Stimulated activated CD4-positive, alpha-beta T cell treated with anti-CD3 and anti-CD28 coated beads, Interleukin-12 subunit alpha, Interleukin-12 subunit beta, amount 100 ng/mL, for 4 hours (primary cell): ENCODE data around the gene TNIK.
"Not testable (repeated sequence)": the region's sequence is repeated elsewhere in the genome, so short reads cannot be mapped to it uniquely, and the experiment has no call there.

Source experiments
- DNase-seq: peaks from one replicate; pipeline ENCODE4 v3.0.0-alpha.2; 2020

TNIK gene

DNA sequence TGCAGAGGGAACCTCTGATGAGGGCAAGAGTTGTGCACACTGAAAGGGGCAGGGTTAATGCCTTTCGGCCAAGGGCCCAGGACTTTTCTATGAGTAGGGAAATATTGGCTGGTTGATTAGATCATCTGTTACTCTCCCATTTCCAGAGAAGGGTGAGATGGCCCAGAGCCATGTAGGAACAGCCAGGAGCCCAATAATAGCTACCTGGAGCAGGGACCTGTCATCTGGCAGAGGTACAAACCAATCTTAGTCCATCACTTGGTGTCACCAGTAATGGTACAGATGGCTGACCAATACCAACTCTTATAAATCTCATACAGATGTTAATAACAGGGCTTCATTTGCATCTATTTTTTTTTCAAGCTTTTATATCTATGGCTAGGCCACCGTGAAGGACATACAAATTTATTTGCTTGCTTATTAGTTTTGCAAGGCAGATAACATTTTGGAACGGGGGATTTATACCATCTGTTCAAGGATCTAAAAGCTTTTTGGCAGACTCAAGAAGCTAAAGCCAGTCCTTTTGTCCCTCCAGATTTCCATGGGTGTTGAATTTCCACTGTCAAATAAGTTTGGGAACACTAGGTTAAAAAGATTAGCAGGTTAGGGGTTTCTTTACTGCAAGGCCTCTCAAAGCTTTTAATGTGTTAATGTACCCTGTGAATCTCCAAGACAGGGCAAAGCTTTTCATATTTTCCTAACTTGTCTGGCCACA lies 79.3 kb downstream of the TNIK start:
- no peak for DNase-seq

DNA sequence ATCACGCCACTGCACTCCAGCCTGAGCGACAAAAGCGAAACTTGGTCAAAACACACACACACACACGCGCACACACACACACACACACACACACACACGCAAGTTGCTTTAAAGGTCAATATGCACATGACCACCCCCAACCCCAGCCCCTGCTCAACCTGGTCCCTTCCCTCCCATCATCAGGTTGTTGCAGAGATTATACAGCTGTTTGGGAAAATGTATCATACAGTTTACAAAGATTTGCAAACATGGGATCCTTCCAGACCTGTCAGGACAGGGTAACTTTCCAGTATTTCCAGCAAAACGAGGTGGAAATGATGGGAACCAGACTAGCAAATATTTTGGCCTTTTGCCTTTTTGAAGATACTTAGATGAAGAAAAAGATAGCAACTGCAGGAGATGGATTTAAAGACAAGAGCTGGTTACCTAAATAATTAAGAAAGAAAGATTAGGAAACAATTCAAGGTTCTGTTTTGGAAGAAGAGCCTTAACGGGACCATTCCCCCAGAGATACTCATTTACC lies 80.2 kb downstream of the TNIK start:
- no peak for DNase-seq

DNA sequence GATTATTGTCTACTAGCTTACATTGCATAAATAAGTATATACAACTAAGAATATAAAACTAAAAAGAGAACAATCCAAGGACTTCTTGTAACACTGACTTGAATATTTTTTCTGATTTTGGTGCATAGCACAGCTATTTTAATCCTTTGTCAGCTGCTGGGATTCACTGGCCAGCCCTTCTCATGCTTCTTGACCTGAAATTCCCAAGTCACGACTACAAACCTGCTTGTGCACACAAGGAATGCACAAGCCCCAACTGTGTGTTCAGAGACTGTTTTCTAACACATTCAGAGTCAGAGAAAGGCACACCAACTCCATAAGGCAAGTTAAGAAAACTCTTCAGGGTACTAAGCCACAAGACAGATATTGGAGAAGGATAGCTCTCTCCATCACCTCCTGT lies 80.9 kb downstream of the TNIK start:
- no peak for DNase-seq

DNA sequence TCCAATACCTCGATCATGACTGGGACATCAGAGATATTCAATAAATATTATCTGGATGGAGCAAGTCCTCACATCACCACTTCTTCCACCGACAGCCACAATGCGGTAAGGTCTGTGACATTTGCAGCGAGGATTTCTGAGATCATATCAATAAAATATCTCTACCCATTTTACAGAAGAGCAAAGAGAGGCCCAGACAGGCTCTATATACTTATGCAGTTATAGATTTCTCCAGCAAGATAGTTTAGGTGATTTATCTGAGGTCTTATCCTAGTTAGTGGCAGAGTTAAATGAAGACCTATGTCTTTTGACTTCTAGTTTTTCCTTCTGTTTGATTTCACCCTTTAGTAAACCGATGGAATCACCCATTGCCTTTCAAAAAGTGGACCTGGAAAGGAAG lies 81.6 kb downstream of the TNIK start:
- no peak for DNase-seq

DNA sequence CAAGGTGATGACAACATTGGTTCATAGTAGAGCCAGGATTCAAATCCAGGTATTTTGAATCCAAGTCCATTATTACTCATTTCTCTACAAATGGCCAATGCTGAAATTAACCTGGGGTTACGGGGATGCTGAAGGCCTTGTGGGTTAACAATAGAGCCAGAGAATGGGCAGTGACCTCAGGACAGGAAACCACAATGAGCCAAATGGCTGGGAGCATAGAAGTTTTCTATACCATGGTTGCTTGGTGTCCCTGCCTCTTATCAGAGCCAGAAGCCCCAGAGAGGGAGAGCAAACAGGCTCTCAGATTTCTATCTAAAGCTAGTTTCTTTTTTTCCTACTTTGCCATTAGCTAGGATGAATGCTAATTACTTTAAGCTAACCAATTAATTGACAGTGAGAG lies 82.3 kb downstream of the TNIK start:
- no peak for DNase-seq

DNA sequence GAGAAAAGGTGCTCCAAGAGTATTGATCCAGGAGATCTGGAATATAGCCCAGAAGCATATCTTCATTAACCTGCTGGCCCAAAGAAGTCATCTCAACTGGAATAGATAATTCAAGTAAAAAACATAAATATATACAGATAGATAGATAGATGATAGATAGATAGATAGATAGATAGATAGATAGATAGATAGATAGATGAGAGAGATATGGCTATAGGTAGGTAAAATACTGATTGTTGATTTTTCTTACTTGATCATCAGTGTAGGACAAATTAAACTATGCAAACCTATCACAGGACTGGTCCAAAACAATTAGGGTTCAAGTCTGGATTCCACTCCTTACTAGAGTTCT lies 83.6 kb downstream of the TNIK start:
- no peak for DNase-seq

DNA sequence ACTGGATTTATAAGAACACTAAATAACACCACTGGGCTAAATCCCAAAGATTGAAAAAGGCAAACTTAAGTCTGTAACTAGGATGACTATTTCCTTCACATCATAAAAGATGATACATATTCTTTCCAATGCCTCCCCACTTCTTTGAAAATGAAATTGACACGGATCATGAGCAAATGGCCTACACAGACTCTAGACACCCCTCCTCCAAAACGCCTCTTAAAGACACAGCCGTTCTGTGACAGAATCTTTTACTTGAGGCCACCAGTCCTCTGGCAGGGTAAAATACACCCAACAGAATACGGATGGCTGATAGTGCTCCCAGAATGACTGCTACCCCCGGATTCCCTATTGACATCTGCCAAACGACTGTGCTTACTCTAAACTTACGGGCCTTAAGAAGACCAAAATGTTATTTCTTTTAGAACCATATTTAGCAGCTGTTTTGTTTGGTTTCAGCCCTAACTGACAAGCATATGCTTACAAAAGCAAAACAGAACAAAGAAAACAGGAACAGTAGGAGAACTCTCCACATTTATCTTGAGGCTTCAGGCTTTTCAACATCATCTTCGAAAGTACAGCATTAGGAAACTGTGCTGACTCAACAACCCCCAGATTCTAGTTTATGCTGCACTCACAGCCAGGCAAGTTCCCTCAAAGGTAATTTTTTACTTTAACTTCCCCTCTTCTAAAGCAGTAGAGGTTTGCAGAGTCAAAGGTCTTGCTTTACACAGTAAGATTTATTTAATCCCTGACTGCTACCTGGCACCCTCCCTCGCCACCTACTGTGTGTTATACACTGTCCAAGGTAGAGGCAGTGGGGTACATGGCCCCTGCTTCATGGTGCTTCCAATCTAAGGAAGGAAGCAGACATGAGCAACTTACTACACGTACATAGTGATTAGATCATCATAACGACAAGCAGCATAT lies 84.3 kb downstream of the TNIK start:
- DNase-seq, result no peak

DNA sequence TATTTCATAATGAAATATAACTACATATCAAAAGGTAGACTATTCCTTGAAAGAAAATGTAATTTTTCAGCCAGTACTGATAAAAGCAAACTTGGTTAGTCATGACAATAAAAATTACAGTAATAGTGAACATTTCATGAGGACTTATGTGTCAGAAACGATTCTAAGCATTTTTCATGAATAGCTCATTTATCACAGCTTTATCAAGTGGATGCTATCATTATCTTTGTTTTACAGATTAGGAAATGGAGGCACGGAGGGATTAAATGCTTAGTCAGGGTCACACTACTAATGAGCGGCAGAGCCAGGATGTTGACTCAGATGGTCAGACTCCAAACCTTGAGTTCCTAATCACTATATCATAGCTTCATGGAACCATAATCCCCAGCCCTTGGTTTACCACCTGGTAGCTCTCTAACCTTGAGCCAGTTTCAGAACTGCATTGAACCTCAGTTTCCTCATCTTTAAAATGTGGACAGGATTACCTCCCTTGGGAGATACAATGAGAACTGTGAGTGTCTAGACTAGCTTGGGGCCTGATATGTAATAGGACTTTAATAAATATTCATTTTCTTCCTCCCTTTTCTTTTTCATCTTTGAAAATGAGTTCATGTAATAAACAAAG lies 85.4 kb downstream of the TNIK start:
- DNase-seq, result no peak

DNA sequence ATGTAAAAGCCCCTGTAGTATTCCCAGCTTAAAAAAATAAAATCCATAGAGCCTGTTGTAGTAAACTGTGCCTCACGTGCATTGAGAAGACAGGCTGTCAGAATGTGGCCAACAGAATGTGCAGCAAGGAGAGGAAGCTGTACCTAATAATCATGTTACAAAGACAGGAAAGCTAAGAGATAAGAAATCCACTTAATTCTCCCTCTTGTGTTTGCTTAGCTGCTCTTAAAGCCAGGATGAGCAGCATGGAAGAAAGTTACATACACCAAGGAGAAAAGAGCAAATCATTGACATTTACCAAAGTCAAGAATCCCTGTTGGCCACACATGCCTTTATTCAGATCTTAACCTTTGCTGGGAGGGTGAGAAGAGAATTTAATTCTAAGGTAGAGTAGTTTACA lies 85.9 kb downstream of the TNIK start:
- DNase-seq, result no peak

DNA sequence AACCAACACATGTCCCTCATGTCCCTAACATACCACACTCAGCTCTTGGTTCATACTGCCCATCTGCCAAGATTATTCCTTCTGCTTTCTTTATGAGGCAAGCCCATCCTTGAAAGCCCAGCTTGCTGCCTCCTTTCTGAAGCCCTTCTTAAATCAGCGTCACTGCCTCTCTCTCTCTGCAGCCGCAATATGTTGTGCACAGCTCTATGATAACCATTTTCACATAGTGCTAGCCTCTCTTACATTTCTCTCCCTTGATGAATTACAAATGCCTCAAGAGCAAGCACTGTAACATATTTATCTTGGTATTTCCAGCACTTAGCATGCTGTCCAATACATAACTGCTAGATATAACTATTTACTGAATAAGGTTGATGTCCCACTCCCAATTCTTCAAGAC lies 86.5 kb downstream of the TNIK start:
- no peak for DNase-seq

DNA sequence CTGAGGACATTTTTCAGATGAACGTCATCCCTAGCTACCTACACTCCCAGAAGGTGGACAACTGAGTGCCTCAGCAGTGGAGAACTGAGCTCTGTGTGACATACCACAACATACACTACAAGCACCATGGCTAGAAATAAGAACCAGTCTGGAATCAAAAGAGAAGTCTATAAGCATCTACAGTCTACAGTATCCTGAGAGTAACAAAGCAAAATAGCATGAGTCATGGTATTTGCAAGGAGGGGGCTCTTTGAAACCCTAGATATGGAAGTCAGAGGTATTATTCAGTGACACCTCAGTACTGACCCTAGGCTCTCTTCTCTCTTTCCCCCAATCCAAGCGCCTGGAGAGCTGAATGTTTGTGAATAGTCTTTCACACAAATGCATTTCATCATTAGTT lies 87.5 kb downstream of the TNIK start:
- DNase-seq, result no peak

DNA sequence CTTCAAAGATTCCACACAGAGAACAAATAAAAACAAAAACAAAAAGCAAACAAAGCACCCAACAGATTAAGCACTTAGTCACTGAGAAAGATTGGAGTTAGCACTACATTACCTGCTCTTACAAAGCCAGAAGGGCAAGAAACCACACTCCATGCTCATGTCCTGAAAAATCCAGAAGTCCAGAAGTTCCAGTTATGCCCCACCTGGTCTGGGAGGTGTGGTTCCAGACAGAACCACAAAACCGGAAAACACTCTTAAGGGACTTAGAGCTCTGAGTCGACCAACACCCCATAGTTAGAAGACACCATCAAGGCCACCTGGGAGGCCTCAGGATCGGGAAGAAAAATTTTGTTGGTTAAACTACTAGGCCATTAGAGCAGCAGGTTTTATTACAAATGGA lies 88.9 kb downstream of the TNIK start:
- no peak for DNase-seq

DNA sequence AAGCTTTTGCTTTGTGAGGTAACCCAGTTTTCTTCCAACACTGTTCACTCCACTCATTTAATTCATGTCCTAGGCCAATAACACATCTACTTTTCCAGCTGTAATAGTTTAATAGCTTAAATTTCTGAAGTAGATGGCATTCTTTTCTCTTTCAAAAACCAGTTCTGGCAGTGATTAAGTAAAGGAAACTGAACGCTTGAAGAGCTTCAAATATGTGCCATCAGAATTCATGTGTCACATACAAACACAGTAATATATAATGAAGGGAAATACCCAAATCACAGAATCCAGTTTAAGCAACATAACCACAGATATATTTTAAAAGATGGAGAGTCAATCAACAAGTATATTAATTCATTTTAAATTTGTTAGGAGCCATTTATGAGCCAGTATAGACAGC lies 91.0 kb downstream of the TNIK start:
- no peak for DNase-seq

DNA sequence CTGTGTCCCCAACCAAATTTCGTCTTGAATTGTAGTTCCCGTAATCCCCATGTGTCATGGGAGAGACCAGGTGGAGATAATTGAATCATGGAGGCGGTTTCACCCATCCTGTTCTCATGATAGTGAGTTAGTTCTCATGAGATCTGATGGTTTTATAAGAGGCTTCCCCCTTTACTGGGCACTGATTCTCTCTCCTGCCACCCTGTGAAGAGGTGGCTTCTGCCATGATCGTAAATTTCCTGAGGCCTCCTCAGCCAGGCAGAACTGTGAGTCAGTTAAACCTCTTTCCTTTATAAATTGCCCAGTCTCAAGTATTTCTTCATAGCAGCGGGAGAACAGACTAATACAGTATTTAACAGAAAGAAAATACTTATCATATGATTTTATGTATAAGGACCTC lies 93.5 kb downstream of the TNIK start:
- not testable (repeated sequence) for DNase-seq

DNA sequence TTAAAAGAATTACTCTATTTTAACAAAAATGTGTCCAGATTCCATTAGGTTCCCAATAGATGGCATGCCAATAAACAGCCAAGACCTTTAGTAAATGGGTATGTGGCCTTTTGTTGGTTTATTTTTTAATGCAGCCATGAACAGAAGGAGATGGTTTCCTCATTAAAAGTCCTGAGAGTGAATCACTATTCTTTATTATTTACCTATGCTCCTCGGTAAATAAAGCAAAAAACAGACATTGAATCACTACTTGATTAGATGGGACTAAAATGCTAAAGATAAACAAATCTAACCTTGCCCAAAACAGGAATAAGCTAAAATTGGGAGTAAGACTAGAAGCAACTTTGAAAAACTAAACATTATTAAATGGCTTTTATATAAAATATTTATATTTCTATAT lies 94.2 kb downstream of the TNIK start:
- DNase-seq, result no peak

DNA sequence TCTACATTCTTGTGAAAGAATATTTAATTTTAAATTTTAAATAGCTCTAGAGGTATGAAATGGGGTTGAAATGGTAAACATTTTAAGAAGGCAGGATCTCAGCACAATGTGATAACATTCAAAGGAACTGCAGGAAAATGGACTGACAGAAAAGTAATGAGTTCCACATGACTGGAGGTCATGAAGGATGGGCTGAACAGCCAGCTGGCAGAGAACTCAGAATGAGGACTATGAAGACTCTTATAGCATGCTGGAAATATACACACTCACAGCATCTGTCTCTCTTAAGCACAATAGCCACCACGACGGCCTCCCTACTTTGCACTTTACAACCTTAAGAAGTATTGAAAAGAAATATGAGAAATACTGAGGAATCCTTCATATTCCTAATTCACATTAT lies 94.7 kb downstream of the TNIK start:
- DNase-seq, result no peak

DNA sequence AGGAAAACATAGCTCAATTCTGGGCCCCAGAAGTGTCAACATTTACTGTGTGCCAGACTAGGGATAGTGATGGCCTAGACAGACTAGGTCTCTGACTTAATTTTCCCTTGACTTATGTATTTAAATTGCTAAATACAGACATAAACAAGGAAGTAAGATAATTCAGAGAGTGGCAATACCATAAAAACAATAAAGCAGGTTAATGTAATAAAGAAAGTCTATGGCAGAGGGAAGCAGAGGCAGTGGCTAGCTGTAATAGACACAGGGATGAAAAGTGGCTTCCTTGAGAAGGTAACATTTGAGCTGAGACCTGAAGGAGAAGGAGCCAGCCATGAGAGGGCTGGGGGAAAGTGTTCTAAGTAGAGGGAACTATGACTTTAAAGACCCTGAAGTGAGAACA lies 95.7 kb downstream of the TNIK start:
- no peak for DNase-seq

DNA sequence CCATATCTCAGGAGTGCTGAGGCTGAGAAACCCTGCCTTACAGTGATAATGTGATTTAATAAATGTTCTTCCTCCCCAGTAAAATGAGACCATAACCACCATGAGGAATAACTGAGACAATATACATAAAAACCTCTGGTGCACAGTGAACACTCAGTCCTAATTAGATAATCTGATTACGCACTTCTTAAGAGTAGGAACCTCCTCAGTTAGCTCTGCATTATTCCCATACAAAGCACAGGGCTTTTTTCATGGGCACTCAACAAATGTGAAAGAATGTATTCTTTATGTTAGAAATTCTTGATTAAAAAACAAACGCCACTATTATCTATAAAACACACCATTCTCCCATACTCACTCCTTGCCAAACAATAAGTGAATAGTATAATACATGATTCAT lies 97.0 kb downstream of the TNIK start:
- DNase-seq, result no peak

DNA sequence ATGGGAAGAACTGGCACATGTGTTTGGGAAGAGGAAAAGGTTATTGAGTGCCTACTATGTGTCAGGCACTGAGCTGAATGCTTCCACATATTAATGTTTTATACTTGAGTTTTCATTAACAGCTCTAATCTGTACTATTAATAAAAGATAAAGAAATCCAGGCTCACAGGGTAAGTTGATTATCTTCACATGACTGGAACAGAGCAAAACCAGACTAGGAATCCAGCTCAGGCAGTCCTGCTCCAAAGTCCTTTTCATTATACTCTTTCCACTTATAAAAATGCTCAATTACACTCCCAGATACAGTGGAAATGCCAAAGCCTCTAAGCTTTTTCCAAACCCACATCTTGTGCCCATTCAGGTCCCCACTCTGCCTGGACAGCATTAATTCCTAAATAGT lies 97.6 kb downstream of the TNIK start:
- no peak for DNase-seq

DNA sequence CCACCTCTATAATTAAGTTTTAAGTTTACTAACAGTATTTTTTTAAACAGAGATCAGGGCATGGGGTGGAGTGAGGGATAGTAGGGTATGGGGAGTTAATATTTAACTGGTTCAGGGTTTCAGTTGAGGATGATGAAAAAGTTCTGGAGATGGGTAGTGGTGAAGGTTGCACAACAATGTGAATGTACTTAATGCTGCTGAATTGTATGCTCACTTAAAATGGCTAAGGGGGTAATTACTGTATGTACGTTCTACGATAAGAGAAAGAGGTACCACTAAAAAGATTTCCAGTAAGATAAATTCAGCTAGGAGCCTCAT lies 101.4 kb downstream of the TNIK start:
- DNase-seq, result no peak

DNA sequence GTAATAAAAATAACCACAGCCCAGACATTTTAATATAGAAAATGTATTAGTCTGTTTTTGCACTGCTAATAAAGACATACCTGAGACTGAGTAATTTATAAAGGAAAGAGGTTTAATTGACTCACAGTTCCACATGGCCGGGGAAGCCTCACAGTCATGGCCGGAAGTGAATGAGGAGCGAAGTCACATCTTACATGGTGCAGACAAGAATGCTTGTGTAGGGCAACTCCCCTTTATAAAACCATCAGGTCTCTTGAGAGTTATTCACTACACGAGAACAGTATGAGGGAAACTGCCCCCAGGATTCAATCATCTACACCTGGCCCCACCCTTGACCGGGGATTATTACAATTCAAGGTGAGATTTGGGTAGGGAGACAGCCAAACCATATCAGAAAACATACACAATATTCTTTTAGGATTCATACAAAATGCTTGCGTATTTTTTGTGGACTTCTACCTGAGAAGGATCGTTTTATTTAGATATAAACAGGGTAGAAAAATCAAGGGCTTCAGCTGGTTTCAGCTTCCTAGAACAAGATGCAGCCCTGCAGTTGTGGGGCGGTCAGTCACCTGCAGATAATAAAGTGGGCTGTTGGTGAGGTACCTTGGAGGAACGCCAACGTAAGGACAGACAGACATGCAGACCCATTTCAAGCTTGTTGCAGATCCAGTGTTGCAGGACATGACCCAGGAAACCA lies 101.9 kb downstream of the TNIK start:
- DNase-seq, result no peak

DNA sequence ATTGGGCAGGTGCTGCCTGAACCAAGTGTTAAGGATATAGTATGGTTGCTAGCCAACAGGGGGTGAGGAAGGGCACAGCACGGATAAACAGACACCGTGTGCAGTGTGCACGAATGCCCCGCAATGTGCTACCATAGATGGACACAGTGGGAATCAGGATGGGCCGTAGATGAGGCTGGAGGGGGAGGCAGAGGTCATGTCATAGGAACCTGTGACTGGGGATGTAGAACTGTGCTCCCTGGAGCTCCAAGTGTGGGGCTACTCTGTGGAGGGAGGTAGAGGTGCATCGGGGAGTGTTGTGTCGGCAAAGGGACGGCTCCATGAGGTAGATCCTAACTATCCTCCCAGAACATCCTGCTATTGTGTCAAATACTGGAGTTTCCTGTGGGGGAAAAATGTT lies 102.5 kb downstream of the TNIK start:
- no peak for DNase-seq

DNA sequence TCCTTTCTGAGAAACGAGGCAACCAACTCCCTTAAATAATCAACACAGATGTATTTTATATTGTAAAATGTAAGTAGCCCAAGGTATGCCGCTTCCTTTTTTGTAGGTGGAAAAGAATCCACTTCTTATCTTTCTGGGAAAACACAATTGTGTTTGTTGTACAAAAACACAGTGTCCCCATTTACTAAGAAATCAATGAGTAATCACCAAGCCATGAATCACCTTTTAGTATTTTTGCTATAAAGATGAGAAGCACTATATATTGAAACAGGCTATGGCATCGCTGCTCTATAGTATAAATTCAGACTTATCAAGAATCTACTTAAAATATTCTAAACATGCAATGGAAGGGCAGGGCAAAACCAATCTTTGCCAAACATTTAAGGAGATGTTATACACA lies 104.0 kb downstream of the TNIK start:
- DNase-seq, result no peak
